GM23248 (cell line): ENCODE results near the gene LSS.

Experiments
- EZH2 ChIP-seq: fragments of 200-600 bp; sonication (generic); IDR thresholded peaks from 2 replicates; pipeline ENCODE4 v1.6.1; 2018; ENCODE audit warnings: antibody characterized with exemption, mild to moderate bottlenecking; ENCODE audit not compliant: insufficient read depth, poor library complexity, severe bottlenecking
- EZH2phosphoT487 ChIP-seq: fragments of 200-600 bp; sonication (generic); IDR thresholded peaks from 2 replicates; pipeline ENCODE4 v1.6.1; 2018; ENCODE audit warnings: antibody characterized with exemption, moderate library complexity, mild to moderate bottlenecking, low read depth; ENCODE audit not compliant: insufficient read depth

- no peak for TF ChIP-seq EZH2phosphoT487
- no peak for TF ChIP-seq EZH2
Measured at GRCh38 chr21:46172863-46173528, 55.6 kb downstream of the LSS start.
